SK-N-MC (cell line): ENCODE data around the gene PTPMT1.
"Not testable (repeated sequence)": the region's sequence is repeated elsewhere in the genome, so short reads cannot be mapped to it uniquely, and the experiment has no call there.

Experiments
- DNase-seq: peaks from one replicate; pipeline ENCODE4 v3.0.0-alpha.2; 2011; ENCODE audit warnings: low read depth, low spot score
- H3K27ac ChIP-seq: fragments of 200-600 bp; sonication (generic); 2 replicates; pipeline ENCODE4 v1.5.1; 2016; ENCODE audit warnings: mixed run types
- H3K36me3 ChIP-seq: fragments of 200-600 bp; sonication (generic); 2 replicates; pipeline ENCODE4 v1.6.1; 2017; ENCODE audit warnings: antibody characterized with exemption, low read length, mixed read lengths; ENCODE audit not compliant: insufficient read depth
- H3K4me3 ChIP-seq: fragments of 200-600 bp; sonication (generic); 2 replicates; pipeline ENCODE4 v1.5.1; 2016
- H3K9ac ChIP-seq: fragments of 200-600 bp; sonication (generic); 2 replicates; pipeline ENCODE4 v1.8.0; 2017; ENCODE audit warnings: mixed run types, mixed read lengths; ENCODE audit not compliant: insufficient read length
- H3K9me3 ChIP-seq: fragments of 200-600 bp; sonication (generic); 2 replicates; pipeline ENCODE4 v1.6.1; 2017; ENCODE audit warnings: low read depth, mild to moderate bottlenecking, antibody characterized with exemption, low read length, moderate library complexity, mixed read lengths
- EZH2 ChIP-seq: fragments of 200-600 bp; sonication (generic); IDR thresholded peaks from one replicate; pipeline ENCODE4 v1.6.1; 2017; ENCODE audit warnings: antibody characterized with exemption
- FOXP2 ChIP-seq: optimal IDR thresholded peaks from 2 replicates; pipeline ENCODE3; 2011; ENCODE audit warnings: mild to moderate bottlenecking, moderate library complexity; ENCODE audit not compliant: insufficient read depth; ENCODE audit errors: extremely low read length, control extremely low read depth
- POLR2AphosphoS5 ChIP-seq: IDR thresholded peaks from 2 replicates; pipeline ENCODE4 v1.6.1; 2012; ENCODE audit warnings: mild to moderate bottlenecking, low read depth, low read length, borderline replicate concordance

PTPMT1 gene

GRCh38 chr11:47539681-47540039, 25.7 kb upstream of the PTPMT1 start:
- TF ChIP-seq FOXP2 (no peak), EZH2 (no peak), POLR2AphosphoS5 (no peak)
- Histone ChIP-seq H3K4me3 (no peak overlapping the region), H3K27ac (no peak overlapping the region), H3K9ac (no peak overlapping the region), H3K9me3 (no peaks in the 10 kb centered on the region), H3K36me3 (peaks cover 4% of the 10 kb centered on the region; the same call in 1 of the 2 replicates)
- no peak for DNase-seq

- Histone ChIP-seq H3K27ac (no peak overlapping the region), H3K9ac (no peak overlapping the region)
- no peak for TF ChIP-seq FOXP2
- TF ChIP-seq POLR2AphosphoS5: no peak
- TF ChIP-seq EZH2: no peak
These were observed 24.3 kb upstream of the PTPMT1 start for GRCh38 chr11:47541070-47541469.

DNA sequence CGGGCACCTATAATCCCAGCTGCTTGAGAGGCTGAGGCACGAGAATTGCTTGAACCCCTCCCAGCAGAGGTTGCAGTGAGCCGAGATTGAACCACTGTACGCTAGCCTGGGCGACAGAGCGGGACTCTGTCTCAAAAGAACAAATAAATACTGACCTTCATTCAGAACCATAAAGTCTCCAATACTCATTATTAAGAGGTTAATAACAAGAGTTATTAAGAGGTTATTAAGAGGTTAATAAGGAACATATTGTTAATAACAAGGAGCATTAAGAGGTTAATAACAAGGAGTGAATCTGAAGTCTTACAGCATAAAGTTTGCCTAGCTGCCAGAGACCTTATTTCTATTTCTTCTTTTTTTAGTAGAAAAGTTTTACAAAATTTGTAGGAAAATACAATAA, 20.1 kb upstream of the PTPMT1 start:
- H3K27ac ChIP-seq: no peak overlapping the region
- TF ChIP-seq EZH2: no peak
- TF ChIP-seq FOXP2: no peak
- no peak for TF ChIP-seq POLR2AphosphoS5
- no peak overlapping the region for H3K9ac ChIP-seq
- no peak overlapping the region for H3K4me3 ChIP-seq
- peaks cover 28% of the 10 kb centered on the region for H3K36me3 ChIP-seq
- DNase-seq: no peak
- no peaks in the 10 kb centered on the region for H3K9me3 ChIP-seq

More at GRCh38 chr11:47541070-47541469, 24.3 kb upstream of the PTPMT1 start:
- DNase-seq: no peak
- Histone ChIP-seq H3K4me3 (no peak overlapping the region), H3K9me3 (no peaks in the 10 kb centered on the region), H3K36me3 (peaks cover 3% of the 10 kb centered on the region; the same call in 1 of the 2 replicates)

GRCh38 chr11:47546274-47546673, 19.1 kb upstream of the PTPMT1 start:
- H3K36me3 ChIP-seq: peaks cover 38% of the 10 kb centered on the region
- not testable (repeated sequence) for DNase-seq, H3K4me3 ChIP-seq

GRCh38 chr11:47550288-47551047, 14.9 kb upstream of the PTPMT1 start:
- H3K9me3 ChIP-seq: no peaks in the 10 kb centered on the region
- no peak for TF ChIP-seq EZH2
- TF ChIP-seq FOXP2: no peak
- TF ChIP-seq POLR2AphosphoS5: no peak
- peak overlapping the region; percentile 100; the same call in 1 of the 2 replicates for H3K4me3 ChIP-seq
- no peak overlapping the region for H3K9ac ChIP-seq
- DNase-seq: no peak
- no peak overlapping the region for H3K27ac ChIP-seq
- peaks cover 39% of the 10 kb centered on the region for H3K36me3 ChIP-seq

More at GRCh38 chr11:47546274-47546673, 19.1 kb upstream of the PTPMT1 start:
- not testable (repeated sequence) for H3K9me3 ChIP-seq, H3K27ac ChIP-seq, H3K9ac ChIP-seq

DNA sequence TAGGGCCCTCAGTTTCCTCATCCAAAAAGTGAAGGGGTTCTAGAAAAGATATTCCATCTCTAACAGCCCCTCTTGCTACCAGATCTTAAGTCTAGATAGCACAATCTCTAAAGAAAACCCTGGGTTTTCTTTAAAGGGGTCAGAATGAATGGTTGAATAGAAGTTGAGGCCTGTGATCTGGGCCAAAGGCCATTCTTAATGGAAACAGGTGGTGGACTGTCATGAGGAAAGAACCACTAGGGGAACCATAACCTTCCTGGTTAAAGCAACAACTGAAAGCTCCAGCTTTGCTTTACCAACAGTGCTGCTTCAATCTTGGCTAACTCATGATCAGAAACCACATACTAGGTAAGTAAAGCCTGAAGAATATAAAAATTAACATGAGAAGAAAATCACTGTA, 14.3 kb upstream of the PTPMT1 start:
- DNase-seq: no peak
- H3K9me3 ChIP-seq: no peaks in the 10 kb centered on the region
- peak overlapping the region; percentile 99 for H3K9ac ChIP-seq
- H3K36me3 ChIP-seq: peaks cover 39% of the 10 kb centered on the region
- peak overlapping the region; percentile 100 for H3K4me3 ChIP-seq
- H3K27ac ChIP-seq: no peak overlapping the region
- TF ChIP-seq EZH2 (no peak), POLR2AphosphoS5 (no peak), FOXP2 (no peak)

- peak overlapping the region; percentile 85 for H3K27ac ChIP-seq
- no peak for TF ChIP-seq POLR2AphosphoS5
- no peak for TF ChIP-seq FOXP2
- peak overlapping the region; percentile 100 for H3K4me3 ChIP-seq
- peak overlapping the region; percentile 99 for H3K9ac ChIP-seq
- H3K9me3 ChIP-seq: no peaks in the 10 kb centered on the region
- DNase-seq: no peak
- peaks cover 34% of the 10 kb centered on the region for H3K36me3 ChIP-seq
These were observed 13.3 kb upstream of the PTPMT1 start for GRCh38 chr11:47552056-47552565.

- Histone ChIP-seq H3K9ac (peak within 1 kb of the TSS; percentile 99), H3K4me3 (peak within 1 kb of the TSS; percentile 100), H3K36me3 (peaks cover 33% of the 10 kb centered on the region), H3K9me3 (no peaks in the 10 kb centered on the region), H3K27ac (peak within 1 kb of the TSS; percentile 85)
- TF ChIP-seq FOXP2: no peak
- peak; percentile 90 for TF ChIP-seq POLR2AphosphoS5
- no peak for TF ChIP-seq EZH2
- no peak for DNase-seq
These were observed 12.6 kb upstream of the PTPMT1 start, which contains the start of gene CELF1 for GRCh38 chr11:47552566-47553405. CELF1 (minus strand) TSS chr11:47553132; CDS start chr11:47499523, 53,609 bp downstream.

GRCh38 chr11:47553406-47553743, 12.0 kb upstream of the PTPMT1 start:
- no peaks in the 10 kb centered on the region for H3K9me3 ChIP-seq
- H3K36me3 ChIP-seq: peaks cover 27% of the 10 kb centered on the region
- TF ChIP-seq POLR2AphosphoS5 (no peak), EZH2 (no peak), FOXP2 (no peak)
- no peak for DNase-seq
- H3K4me3 ChIP-seq: peak overlapping the region; percentile 100
- H3K27ac ChIP-seq: peak overlapping the region; percentile 70; the same call in 1 of the 2 replicates
- H3K9ac ChIP-seq: peak overlapping the region; percentile 79

GRCh38 chr11:47557004-47557403, 8.4 kb upstream of the PTPMT1 start:
- not testable (repeated sequence) for H3K4me3 ChIP-seq, H3K36me3 ChIP-seq, DNase-seq, H3K27ac ChIP-seq, H3K9ac ChIP-seq, H3K9me3 ChIP-seq
